HG02840 (cell line): Measurements from ENCODE around the gene ITPKB.
"Not testable (repeated sequence)": the region's sequence is repeated elsewhere in the genome, so short reads cannot be mapped to it uniquely, and the experiment has no call there.

Source experiments
- ATAC-seq: cut with Tn5 transposase; IDR thresholded peaks from one replicate; pipeline ENCODE4 v1.9.1; 2021; ENCODE audit warnings: mild to moderate bottlenecking, moderate library complexity, moderate number of reproducible peaks; ENCODE audit not compliant: unreplicated experiment, low FRiP score

The ITPKB gene

DNA sequence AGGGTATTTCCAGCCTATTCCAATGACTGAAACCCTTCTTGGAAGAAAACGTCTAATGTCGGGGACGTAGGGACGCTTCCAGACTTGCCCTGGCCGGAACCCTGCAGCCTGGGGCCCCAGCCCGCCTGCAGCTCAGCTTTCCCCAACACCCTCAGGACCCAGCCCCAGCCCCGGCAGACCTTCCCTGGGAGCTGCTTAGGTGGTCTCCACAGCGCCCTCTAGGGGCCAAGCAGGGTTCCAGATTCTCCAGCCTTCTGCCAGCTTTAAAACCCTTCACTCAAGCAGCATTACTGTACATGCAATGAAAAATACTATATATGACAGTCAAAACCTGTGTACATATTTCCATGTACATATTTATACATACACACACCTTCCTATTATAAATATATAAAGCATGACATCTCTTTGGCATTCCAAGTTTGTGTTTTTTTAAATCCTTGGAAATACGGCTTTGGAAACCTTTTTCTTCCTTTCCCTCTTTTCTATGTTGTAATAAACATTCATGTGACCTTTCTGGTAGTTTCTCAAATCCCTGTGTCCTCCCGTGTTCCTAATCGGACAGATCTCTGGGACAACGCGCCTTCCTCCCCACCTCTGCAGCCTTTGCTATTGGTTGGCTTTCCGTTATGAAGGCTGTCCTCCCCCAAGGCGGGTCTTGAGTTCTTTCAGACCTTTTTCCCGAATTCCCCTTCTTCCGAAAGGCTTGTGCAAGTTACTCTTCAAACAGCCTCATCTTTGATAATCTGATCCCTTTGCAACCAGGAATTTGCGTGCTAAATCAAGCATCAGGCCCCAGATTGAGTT lies 130.2 kb downstream of the ITPKB start:
- no peak for ATAC-seq

DNA sequence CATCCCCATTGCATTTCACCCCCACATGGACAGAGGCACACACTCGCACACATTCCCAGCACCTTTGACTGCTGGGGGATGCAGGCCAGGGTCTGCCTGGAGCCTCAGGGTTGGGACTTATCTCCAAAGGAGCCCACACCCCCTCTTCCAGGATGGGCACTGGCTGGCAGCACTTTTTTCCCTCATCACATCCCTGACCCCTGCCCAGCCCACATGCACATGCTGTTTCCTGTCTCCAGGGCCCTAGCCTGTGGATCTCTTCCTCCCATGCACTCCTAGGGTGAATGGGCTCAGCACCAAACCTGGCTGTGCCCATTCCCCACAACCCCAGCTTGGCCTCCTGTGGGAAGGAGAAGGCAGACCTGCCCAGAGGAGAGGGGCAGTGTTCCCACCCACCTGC lies 131.3 kb downstream of the ITPKB start:
- no peak for ATAC-seq

DNA sequence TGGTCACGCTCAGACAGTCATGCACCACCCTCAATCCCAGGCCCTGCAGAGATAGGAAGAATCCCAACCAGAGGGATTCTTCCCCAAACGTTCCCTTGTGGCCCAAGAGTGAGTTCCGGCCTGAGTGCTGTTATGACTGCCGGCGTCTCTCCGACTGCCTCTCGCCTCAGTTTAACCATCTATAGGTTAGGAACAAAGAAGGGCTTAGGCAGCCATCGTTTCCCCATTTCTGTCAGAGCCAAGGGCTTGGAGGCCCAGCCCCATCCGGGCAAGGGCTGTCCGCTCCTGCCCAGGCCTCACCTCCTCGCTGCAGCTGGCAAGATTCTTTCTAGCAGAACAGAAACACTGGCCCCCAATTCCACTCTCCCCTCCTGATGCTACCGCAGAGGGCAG lies 131.8 kb downstream of the ITPKB start:
- ATAC-seq = no peak

DNA sequence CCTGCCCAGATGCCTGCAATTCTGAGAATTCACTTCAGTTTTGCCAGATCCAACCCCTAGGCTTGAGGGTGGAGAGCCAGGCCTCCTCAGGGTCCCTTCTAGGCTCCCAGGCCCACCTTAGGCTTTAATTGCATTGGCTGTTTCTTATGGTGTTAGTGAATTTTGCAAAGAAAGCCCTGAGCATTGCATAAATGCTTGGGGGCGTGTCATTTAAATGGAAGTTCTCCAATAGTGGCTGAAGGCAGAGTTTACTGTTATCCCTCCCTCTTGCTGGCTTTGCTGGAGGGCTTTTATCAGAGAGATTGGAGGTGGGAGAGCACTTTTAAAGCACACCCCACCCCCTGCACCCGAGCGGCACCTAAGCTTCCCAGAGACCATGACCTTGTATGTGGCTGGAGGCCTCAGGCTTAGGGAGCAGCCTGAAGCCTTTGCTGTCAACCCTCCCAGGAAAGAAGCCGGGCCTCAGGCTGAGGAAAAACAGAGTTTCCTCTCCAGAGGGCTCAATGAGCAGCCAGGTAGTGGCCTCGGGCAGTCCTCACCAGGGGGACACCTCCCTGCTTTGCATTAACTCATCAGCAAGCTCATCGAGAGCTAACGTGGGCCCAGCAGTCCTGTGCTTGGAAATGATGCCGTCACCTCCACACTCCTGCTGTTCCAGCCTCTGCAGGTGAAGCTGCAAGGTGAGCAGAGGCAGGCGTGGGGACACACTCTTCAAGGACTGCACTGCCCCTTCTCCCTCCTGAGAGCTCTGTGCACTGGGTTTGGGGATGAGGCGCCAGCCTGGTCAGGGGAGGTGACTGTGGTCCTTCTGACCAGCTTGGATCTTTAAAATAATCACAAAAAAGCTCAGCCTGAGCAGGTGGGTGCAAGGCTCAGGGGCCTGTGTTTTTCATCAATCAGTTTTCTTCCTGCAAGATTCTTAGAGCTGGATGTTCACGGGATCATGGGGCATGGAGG lies 132.5 kb downstream of the ITPKB start:
- no peak for ATAC-seq

DNA sequence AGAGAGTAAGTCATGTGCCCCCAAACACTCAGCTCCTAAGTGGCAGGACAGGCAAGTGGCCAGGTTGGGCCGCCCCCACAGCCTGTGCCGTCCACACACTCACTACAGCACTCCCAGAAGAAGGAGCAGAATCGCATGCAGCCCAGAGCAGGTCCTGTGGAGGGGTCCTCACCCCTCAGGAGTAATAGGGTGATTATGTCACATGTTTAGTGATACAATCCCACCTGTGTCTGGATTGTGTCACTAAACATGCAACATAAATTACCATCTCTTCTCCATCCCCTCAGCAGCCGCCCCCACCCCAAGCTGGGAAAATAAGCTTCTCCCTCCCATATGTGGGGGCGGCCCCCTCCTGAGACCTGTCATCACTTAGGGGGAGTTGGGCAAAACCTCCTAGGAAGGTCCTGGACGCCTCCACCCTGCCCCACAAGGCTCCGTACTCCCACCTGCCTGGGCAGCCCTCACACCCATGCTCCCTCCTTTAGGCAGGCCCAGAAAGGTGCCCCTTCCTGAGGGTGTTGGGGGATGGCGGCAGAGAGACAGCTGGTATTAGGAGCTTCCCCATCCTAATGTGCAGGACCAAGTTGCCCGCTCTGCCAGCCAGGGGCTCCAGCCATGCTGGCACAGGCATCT lies 133.6 kb downstream of the ITPKB start:
- no peak for ATAC-seq

DNA sequence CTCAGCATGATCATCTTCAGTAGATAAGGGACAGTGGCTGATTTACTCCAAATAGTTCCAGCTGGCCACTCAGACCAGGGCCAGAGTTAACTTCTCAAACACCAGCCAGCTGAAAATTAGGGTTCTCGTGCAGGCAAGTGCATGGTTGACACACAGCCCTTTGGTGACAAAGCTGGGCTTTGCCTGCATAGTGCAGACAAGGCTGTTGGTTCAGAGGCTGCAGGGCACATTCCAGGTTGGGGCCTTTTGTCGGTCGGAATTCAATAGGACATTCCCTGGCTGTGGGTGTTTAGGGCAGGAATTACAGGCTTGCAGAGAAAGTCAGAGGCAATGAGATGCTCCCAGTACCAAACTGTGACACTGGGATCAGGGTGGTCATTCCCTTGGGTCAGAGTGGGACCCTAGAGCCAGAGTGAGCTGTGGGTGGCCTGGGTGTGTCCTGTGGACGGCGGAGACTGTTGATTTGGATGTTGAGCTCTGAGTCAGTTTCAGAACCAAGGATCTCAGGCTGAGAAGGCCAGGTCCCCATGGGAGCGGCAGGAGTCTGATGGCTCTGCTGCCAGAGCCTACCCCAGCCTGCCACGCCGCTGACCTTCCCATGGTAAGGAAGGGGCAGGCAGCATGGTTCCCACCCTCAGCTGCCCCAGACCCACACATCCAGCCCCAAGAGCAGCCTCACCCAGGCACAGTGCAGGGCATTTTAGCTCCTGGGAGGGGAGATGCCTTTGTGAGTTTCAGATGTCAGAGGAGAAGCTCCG lies 134.3 kb downstream of the ITPKB start:
- ATAC-seq = no peak

DNA sequence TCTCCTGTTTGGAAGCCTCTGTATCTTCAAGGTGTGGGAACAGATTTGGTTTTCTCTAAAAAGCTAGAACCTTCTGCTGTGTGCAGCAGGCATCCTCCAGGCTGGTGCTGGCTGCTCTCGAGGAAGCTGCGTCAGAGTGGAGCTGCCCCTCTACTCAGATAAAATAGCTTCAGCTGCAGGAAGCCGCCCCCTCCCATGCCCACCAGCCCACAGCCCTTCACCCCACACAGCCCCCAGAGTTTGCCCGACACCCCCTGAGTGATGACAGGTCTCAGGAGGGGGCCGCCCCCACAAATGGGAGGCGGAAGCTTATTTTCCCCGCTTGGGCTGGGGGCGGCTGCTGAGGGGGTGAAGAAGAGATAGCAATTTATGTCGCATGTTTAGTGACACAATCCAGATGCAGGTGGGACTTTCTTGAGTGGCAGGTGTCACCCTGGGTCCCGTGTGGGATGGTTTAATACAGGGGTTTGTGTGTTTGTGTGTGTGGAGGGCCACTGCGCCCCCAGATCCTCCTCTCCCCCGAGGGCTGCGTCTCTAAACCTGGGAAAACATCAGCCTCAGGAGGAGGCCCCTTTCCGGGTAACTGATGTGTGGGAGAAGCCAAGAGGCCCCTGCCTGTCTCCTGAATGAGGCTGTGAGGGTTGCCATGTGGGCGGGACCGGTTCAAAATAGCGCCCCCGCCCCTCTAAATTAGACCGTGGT lies 135.1 kb downstream of the ITPKB start:
- ATAC-seq = no peak

DNA sequence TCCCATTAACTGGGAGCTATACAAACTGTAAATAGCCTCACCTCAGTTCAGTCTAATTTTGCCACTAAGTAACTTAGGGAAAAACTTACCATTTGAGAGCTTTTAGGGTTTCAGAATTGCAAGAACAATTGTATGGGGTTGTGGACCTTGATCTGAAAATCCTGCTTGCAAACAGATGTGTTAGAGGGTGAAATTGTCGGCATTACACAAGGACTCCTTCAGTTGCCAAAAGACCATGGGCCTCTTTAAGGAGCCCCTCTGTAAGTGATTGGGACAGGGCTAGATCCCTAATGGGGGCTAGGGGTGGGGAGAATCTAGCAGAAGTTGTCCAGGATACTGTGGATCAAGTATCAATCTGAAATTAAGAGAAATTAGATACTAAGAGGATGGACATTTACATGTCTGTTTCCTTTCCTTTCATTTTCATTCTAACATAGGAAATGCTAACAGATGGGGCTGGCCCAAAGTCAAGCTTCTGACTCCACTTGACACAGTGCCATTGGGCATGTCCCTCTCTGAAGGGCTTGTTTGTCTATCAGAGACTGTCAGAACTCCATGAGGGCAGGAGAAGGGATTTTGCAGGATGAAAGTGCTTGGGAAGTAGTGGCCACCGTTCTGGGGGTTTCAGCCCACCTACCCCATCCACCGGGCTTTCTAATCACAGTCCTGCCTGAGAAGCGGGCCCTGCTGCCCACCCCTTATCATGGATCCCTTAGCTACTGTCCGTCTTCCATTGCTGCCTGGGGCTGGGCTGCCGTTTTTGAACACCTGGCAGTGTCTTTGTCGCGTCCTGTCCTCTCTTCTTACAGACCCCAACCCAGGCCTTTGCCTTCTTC lies 135.8 kb downstream of the ITPKB start:
- ATAC-seq = no peak

DNA sequence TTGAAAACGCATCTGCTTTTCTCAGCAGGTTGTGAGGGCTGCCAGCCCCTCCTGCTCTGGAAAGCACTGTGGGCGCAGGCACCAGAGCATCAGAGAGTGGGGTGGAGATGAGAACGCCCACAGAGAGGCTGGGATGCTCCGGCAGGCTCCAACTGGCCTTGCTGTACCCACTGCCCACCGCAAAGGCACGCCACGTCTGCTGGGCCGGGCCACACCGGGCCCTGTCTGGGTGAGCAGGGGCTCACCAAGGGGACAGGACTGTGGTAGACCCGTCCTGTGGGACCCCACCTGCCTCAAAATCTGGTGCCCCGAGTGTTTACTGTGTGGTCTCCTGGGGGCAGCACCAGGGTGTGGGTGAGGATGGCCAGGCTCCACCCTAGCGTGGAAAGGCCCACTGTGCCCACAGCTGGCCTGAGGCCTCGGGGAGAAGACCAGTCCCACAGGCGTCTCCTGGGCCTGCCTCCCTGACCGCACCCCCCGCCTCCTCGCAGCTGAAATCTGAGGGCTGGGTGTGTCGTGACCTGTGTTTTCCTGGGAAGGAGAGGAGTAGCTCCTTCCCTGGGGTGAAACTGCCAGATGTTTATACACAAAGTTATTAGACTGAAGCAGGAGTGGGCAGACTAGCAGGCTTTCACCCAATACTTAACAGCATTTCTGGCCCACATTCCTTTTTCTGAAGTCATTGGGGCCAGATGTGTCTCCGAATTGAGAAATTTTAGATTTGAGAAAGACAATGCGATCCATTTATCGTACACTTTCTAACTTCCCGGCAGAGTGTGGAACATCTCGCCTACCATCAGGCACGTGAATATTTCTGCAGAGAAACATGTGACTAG lies 136.7 kb downstream of the ITPKB start:
- no peak for ATAC-seq

DNA sequence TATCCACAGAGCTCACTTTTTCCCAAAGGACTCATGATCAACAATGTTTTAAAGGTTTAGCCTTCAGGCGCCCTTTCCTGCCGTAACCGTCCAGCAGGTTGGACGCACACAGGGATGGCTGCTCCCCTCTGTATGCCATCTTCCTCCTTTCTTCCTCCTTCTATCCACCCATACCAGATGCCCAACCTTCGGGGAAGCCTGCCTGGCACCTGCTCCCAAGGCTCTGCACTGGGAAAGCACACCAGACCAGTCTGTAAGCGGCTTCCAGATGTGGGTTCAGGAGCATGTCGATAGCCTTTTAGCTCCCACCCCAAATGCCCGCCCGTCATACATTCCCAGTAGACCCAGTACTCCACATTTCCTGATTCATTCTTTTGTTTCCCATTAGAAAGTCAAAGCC lies 137.6 kb downstream of the ITPKB start:
- ATAC-seq = no peak

DNA sequence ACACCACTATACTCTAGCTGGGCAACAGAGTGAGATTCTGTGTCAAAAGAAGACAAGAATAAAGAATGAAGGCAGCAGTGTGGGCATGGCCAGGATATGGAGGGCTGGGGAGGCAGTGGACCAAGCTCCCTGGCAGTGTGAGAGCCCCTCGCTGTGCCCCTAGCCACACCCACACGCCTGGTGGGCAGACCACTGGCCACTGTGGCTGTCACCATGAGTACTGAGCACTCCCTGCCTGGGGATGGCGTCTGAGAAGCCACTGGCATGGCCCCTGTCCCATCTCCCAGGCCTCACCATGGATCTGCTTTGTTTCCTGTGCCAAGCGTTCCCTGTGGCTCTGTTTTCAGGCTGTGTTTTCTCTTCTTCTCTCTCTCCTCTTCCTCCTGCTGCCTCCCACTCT lies 138.8 kb downstream of the ITPKB start:
- ATAC-seq = no peak

DNA sequence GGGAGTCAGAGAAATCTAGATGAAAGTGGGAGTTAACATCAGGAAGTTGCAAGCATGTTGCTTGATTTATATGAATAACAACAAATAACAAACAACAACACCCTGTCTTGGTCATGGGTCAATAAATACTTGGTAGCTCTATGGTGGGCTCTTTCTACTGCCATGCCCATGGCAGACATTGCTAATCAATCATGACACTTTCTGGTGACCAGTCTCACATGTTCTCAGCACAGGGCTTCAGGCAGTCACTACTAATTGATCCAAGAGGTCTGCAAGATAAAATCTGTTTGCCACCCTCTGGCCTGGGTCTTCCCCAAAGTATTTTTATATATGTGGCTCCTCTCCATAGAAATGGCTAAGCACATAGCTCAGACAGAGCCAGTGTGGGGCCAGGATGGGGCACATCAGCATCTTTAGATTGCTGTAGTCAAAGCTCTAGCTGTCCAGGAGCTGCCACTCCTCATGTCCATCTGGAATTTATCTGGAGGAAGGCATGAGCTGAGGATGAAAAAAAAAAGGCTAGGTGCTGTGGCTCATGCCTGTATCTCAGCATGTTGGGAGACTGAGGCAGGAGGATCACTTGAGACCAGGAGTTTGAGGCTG lies 139.3 kb downstream of the ITPKB start:
- no peak for ATAC-seq

DNA sequence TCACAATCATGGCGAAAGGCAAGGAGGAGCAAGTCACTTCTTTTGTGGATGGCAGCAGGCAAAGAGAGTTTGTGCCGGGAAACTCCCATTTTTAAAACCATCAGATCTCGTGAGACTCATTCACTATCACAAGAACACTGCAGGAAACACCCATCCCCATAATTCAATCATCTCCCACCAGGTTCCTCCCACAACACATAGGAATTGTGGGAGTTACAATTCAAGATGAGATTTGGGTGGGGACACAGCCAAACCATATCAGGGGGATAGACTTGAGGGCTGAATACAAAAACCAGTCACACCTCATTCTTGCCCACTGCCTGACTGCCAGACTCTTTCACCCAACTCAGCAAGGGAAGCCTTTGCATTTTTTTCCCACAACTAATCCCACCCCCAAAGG lies 140.1 kb downstream of the ITPKB start:
- not testable (repeated sequence) for ATAC-seq

DNA sequence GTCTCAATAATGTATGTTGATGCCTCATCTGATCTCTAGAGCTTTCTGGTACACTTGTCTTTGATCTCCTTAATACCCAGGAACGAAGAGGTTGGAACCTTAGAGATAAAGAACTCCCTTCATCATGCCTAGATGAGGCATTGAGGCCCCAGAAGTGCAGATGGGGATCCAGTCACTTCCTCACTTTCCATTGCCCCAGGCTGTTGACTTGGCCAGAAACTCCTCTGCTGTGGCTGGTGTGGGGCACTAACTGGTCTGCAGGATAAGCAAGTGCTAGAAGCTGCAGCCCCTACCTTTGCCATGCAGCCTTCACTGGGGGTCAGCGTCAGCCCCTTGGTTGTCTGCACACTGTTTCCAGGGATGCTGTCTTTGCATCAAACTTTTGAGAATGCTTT lies 140.6 kb downstream of the ITPKB start:
- no peak for ATAC-seq

DNA sequence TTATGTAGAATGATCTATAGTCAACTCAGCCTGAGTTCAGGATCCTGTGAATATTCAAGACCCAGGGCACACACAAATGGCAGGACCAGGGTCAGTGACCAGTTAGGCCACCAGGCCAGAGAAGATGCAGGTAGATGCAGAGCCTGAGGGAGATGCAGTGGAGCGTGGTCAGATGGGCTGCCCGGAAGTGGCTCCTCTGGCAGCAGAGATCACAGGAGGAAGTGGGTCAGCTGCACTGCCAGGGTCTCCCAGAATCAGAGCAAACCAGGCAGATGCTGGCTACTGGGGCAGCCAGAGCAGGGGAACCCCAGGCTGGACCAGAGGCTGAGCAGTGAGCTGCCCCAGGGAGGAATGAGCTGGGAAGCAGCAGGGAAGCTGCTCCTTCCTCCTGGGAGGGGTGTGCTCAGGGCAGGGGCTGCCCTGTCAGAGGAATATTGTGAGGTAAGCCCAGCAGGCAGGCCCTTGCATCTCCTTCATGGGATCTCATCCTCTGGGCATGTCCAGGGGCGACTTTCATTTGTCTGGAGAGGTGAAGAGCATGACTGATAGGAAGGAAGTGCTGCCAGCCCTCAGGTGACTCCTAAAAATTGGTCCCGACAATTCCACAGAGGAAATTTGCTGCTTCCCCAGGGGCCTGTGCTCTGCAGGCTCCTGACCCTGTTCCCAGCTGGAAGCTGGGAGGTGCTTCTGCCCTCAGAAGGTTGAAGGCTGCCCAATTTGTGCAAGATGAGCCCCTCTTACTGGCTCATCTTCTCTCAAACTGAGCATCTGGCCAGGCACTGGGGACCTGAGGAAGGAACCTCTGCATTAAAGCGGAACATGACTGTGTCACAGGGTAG lies 141.2 kb downstream of the ITPKB start:
- no peak for ATAC-seq

DNA sequence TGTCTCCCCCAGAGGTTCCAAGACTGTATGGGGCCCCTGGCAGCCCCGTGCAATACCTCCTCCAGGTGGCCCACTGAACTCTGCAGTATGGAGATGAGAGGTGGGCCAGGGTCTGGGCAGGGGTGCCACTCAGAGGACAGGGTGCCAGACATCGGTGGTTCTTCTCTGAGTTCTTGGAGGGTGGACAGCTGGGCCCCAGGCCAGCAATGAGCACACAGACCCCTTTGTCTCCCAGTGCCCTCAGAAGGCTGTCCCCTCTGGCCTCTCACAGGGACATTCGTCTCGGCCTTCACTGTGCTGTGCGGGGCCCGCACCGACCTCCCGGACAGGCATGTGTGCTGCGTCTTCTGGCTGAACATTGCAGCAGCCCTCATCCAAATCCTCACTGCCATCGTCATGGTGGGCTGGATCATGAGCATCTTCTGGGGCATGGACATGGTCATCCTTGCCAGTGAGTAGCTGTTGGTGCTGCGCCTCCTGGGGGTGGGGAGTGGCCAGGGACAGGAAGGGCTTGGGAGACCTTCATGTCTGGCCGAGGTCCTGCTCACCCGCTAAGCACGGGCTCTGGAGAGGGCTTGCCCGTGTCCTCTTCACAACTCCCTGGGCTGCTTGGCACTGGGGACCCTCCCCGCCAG lies 142.4 kb downstream of the ITPKB start:
- no peak for ATAC-seq
